ENCODE data around the gene SPTLC3. TPM values are rescaled to one million over a fixed set of nuclear protein-coding genes. Genes with fewer than 3 reads are reported as not detected.

SPTLC3 gene
- total RNA-seq, 3 donors from 2014 or later = 7.7 to 11.1 (median 7.9) TPM

DNA sequence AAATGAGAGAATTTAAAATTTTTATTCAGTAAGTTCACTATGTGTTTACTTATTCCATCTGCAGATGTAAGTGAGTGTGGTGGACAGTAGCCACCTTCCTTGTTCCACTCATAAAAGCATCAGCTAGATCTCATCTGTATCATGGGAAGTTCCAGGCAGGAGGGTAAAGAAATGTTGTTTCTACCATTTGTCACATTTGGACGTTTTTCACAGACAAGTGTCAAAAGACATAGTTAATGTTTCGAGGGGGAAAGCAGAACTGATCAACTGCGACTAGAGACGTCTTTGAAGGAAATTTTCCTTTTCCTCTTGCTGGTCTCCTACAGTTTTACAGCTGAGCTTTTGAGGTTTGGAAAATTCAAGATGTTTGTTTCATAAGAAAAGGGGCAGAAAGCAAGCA lies 156.4 kb downstream of the SPTLC3 start:
- Histone ChIP-seq H3K36me3 (no peaks in the 10 kb centered on the region), H3K27ac (no peak overlapping the region), H3K27me3 (no peaks in the 10 kb centered on the region), H3K9me3 (no peaks in the 10 kb centered on the region), H3K4me3 (no peak overlapping the region), H3K4me1 (no peaks in the 10 kb centered on the region)
- no peak for DNase-seq (ENCODE audit: low spot score in 2 of 2)
- TF ChIP-seq, protein P1, sequence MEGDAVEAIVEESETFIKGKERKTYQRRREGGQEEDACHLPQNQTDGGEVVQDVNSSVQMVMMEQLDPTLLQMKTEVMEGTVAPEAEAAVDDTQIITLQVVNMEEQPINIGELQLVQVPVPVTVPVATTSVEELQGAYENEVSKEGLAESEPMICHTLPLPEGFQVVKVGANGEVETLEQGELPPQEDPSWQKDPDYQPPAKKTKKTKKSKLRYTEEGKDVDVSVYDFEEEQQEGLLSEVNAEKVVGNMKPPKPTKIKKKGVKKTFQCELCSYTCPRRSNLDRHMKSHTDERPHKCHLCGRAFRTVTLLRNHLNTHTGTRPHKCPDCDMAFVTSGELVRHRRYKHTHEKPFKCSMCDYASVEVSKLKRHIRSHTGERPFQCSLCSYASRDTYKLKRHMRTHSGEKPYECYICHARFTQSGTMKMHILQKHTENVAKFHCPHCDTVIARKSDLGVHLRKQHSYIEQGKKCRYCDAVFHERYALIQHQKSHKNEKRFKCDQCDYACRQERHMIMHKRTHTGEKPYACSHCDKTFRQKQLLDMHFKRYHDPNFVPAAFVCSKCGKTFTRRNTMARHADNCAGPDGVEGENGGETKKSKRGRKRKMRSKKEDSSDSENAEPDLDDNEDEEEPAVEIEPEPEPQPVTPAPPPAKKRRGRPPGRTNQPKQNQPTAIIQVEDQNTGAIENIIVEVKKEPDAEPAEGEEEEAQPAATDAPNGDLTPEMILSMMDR (IDR thresholded peaks at IDR 0.05) = no peak
- TF ChIP-seq POLR2AphosphoS5 (IDR thresholded peaks at IDR 0.05) (no peak), POLR2A (IDR thresholded peaks at IDR 0.05) (no peak)
- intact Hi-C loops (cut with DNase I; ENCODE audit: low total_unique reads) = no loop called here

DNA sequence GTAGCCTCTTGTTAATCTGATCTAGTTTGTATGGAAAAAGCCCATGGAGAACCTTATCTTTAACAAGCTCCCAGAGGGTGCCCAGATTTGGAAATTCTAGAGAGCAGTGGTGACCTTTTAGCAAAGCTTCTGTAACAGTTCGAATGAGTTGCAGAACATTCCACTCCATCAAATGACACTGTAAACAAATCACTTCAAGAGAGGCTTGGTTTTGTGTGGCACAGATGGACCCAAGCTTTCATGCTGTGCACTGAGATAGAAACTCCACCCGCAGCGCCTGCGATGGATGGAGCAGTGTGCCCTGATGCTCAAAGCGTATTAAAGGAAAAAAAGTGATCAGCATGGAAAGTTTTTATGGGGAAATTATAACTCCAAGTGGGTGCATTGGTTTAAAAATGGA lies 157.2 kb downstream of the SPTLC3 start:
- no peaks in the 10 kb centered on the region for H3K36me3 ChIP-seq
- H3K4me1 ChIP-seq = no peaks in the 10 kb centered on the region
- no peak overlapping the region for H3K4me3 ChIP-seq
- no peak overlapping the region for H3K27ac ChIP-seq
- no peak for DNase-seq (ENCODE audit: low spot score in 2 of 2)
- H3K27me3 ChIP-seq = no peaks in the 10 kb centered on the region
- no peaks in the 10 kb centered on the region for H3K9me3 ChIP-seq
- TF ChIP-seq POLR2A (IDR thresholded peaks at IDR 0.05) = no peak
- TF ChIP-seq, protein P1 (IDR thresholded peaks at IDR 0.05) = no peak
- intact Hi-C loops (cut with DNase I; ENCODE audit: low total_unique reads) = no loop called here

DNA sequence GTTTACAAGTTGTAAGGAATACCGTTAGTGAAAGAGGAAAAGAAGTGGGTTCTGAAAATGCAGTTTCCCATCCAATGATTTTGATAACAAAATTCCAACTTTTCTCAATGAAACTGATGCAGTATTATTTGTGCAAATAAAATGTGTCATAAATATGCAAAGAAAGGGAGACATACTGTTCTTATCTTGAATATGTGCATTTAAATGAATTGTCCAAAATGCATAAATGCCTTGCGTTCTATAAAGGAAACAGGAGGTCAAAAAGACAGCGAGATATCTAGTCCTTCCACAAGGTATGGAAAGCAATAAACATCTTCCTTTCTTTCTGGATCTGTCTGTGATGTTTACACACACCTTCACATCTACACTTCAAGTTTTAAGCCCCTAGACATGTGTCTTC lies 157.7 kb downstream of the SPTLC3 start:
- Histone ChIP-seq H3K27ac (no peak overlapping the region), H3K9me3 (no peaks in the 10 kb centered on the region), H3K4me1 (no peaks in the 10 kb centered on the region), H3K27me3 (no peaks in the 10 kb centered on the region), H3K36me3 (no peaks in the 10 kb centered on the region), H3K4me3 (no peak overlapping the region)
- no peak for DNase-seq (ENCODE audit: low spot score in 2 of 2)
- intact Hi-C loops (cut with DNase I; ENCODE audit: low total_unique reads) = no loop called here
- TF ChIP-seq, protein P1 (IDR thresholded peaks at IDR 0.05) = no peak
- TF ChIP-seq POLR2A (IDR thresholded peaks at IDR 0.05) = no peak
- TF ChIP-seq POLR2AphosphoS5 (IDR thresholded peaks at IDR 0.05) = no peak

DNA sequence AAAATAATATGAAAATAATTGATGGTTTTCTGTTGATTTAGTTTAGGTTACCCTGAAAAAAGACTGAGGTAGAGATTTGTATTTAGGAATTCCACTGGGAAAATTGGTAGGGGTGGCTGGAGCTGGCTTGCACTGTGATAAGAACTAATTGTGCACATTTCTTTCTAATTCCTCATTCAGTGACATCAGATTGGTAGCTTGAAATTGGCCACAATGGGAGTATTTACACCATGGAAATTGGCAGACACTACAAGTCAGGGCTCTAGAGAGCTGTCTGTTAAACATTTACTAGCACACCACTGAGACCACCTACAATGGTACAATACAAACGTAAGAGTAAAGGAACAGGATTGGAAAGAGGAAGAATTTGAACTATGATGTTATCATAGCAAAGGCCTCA lies 160.3 kb downstream of the SPTLC3 start:
- Histone ChIP-seq H3K36me3 (no peaks in the 10 kb centered on the region), H3K4me3 (no peak overlapping the region), H3K27me3 (no peaks in the 10 kb centered on the region), H3K9me3 (no peaks in the 10 kb centered on the region), H3K27ac (no peak overlapping the region), H3K4me1 (no peaks in the 10 kb centered on the region)
- no peak for DNase-seq (ENCODE audit: low spot score in 2 of 2)
- TF ChIP-seq POLR2AphosphoS5 (IDR thresholded peaks at IDR 0.05) = no peak
- TF ChIP-seq POLR2A (IDR thresholded peaks at IDR 0.05) = no peak
- TF ChIP-seq, protein P1 (IDR thresholded peaks at IDR 0.05) = no peak
- intact Hi-C loops (cut with DNase I; ENCODE audit: low total_unique reads) = no loop called here

DNA sequence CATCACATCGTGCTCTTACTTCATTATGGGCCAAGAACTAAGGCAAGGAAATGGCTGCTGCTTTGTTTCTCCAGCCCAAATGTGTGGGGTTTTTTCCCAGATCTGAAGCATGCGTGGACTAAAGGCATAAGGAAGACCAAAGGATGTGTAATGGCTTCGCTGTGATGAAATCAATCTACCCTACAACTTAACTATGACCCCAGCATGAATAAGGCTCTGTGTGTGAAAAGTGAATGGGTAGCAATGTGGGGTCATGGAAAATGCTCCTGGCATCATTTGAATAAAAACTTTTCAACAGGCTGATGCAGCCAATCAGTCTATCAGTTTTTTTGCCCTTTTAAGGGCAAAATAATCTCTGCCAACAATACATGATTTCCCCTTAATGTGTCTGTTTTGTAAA lies 162.0 kb downstream of the SPTLC3 start:
- intact Hi-C loops (cut with DNase I; ENCODE audit: low total_unique reads) = no loop called here
- TF ChIP-seq POLR2AphosphoS5 (IDR thresholded peaks at IDR 0.05) = no peak
- TF ChIP-seq, protein P1 (IDR thresholded peaks at IDR 0.05) = no peak
- no peak for TF ChIP-seq POLR2A (IDR thresholded peaks at IDR 0.05)
- Histone ChIP-seq H3K4me1 (no peaks in the 10 kb centered on the region), H3K27ac (no peak overlapping the region), H3K36me3 (no peaks in the 10 kb centered on the region), H3K9me3 (no peaks in the 10 kb centered on the region), H3K4me3 (no peak overlapping the region), H3K27me3 (no peaks in the 10 kb centered on the region)
- DNase-seq (ENCODE audit: low spot score in 2 of 2) = no peak

Measured in breast epithelium (tissue), 4 donors.